Stimulated activated CD8-positive, alpha-beta memory T cell treated with anti-CD3 and anti-CD28 coated beads, Interleukin-2, amount 100 ng/mL, for 1 hour (primary cell): ENCODE results near the gene RAB3IL1.

ENCODE experiments used
- DNase-seq, 2 donors: peaks; one replicate each; pipeline ENCODE4 v3.0.0-alpha.2; 2020; ENCODE audit warnings: low read depth in 2 of 2

The RAB3IL1 gene

GRCh38 chr11:61918938-61919704 is 1.8 kb upstream of the RAB3IL1 start:
- no peak for DNase-seq

GRCh38 chr11:61918251-61918937 is 1.0 kb upstream of the RAB3IL1 start:
- DNase-seq: no peak

- no peak for DNase-seq
Measured at GRCh38 chr11:61916737-61917333, 531 bp downstream of the RAB3IL1 start.

GRCh38 chr11:61914471-61915171 is 2.7 kb downstream of the RAB3IL1 start:
- no peak for DNase-seq

- no peak for DNase-seq
Measured at GRCh38 chr11:61913699-61914395, 3.5 kb downstream of the RAB3IL1 start.

GRCh38 chr11:61912991-61913698 is 4.2 kb downstream of the RAB3IL1 start:
- no peak for DNase-seq

GRCh38 chr11:61912530-61912898 is 4.9 kb downstream of the RAB3IL1 start:
- no peak for DNase-seq

GRCh38 chr11:61911701-61912529 is 5.5 kb downstream of the RAB3IL1 start:
- DNase-seq: no peak

GRCh38 chr11:61911128-61911700 is 6.2 kb downstream of the RAB3IL1 start:
- no peak for DNase-seq

- no peak for DNase-seq
Measured at GRCh38 chr11:61910187-61911127, 6.9 kb downstream of the RAB3IL1 start.

GRCh38 chr11:61908730-61909316 is 8.5 kb downstream of the RAB3IL1 start:
- DNase-seq: no peak

- no peak for DNase-seq
Measured at GRCh38 chr11:61907871-61908729, 9.3 kb downstream of the RAB3IL1 start.

GRCh38 chr11:61907282-61907681 is 10.1 kb downstream of the RAB3IL1 start:
- DNase-seq: no peak

GRCh38 chr11:61906522-61906909 is 10.8 kb downstream of the RAB3IL1 start:
- no peak for DNase-seq

GRCh38 chr11:61905801-61906521 is 11.4 kb downstream of the RAB3IL1 start:
- DNase-seq: no peak

- DNase-seq: no peak
Measured at GRCh38 chr11:61905067-61905696, 12.2 kb downstream of the RAB3IL1 start.
